Keratinocyte (primary cell): Measurements from ENCODE around the gene CCDC92. TPM values are rescaled to one million over a fixed set of nuclear protein-coding genes. Genes with fewer than 3 reads are reported as not detected.

Experiments used
- DNase-seq: peaks from one replicate; pipeline ENCODE4 v3.0.0-alpha.2; 2011; ENCODE audit warnings: low read depth, missing footprints, low spot score
- FAIRE-seq: peaks from 2 replicates; lab custom pipeline; 2011; peaks lifted over from hg19 to GRCh38; lab: Jason Lieb, UNC
- H2AFZ ChIP-seq: 2 replicates; pipeline ENCODE4 v1.6.0; 2012; ENCODE audit warnings: low read length, control low read depth, inconsistent platforms; ENCODE audit not compliant: control insufficient read depth
- H3K27ac ChIP-seq: 2 replicates; pipeline ENCODE4 v1.5.1; 2011; ENCODE audit warnings: low read length; ENCODE audit not compliant: control insufficient read depth, insufficient read depth
- H3K27me3 ChIP-seq: 3 replicates; pipeline ENCODE4 v1.6.0; 2011; ENCODE audit warnings: low read length; ENCODE audit not compliant: control insufficient read depth, insufficient read depth; ENCODE audit errors: extremely low read depth
- H3K36me3 ChIP-seq, 2 experiments: 2 replicates in 1 of 2; 3 replicates in 1 of 2; pipeline ENCODE4 v1.5.1; 2011; ENCODE audit warnings: low read length in 2 of 2, mild to moderate bottlenecking in 1 of 2; ENCODE audit not compliant: control insufficient read depth in 2 of 2, insufficient read depth in 2 of 2; ENCODE audit errors: extremely low read depth in 1 of 2
- H3K4me1 ChIP-seq: 3 replicates; pipeline ENCODE4 v1.5.1; 2011; ENCODE audit warnings: low read length; ENCODE audit not compliant: control insufficient read depth, insufficient read depth; ENCODE audit errors: extremely low read depth
- H3K4me2 ChIP-seq: 3 replicates; pipeline ENCODE4 v1.6.0; 2011; ENCODE audit warnings: low read depth, low read length; ENCODE audit not compliant: control insufficient read depth, insufficient read depth; ENCODE audit errors: extremely low read depth
- H3K4me3 ChIP-seq, 3 experiments: fragments of 200-600 bp in 1 of 3; sonication (generic) in 1 of 3; 2 replicates in 2 of 3; 3 replicates in 1 of 3; pipeline ENCODE4 v1.5.1; 2011 to 2016; ENCODE audit warnings: low read length in 3 of 3, mild to moderate bottlenecking in 3 of 3, control low read depth in 2 of 3, inconsistent platforms in 1 of 3, low read depth in 1 of 3, mixed read lengths in 1 of 3, mixed run types in 1 of 3, moderate library complexity in 1 of 3; ENCODE audit not compliant: control insufficient read depth in 2 of 3, insufficient read depth in 2 of 3; ENCODE audit errors: extremely low read depth in 1 of 3
- H3K79me2 ChIP-seq: 2 replicates; pipeline ENCODE4 v1.6.0; 2012; ENCODE audit warnings: low read length; ENCODE audit not compliant: control insufficient read depth, insufficient read depth
- H3K9ac ChIP-seq: 3 replicates; pipeline ENCODE4 v1.6.0; 2011; ENCODE audit warnings: low read length; ENCODE audit not compliant: control insufficient read depth, insufficient read depth; ENCODE audit errors: extremely low read depth
- H3K9me1 ChIP-seq: 3 replicates; pipeline ENCODE4 v1.6.0; 2011; ENCODE audit warnings: low read length; ENCODE audit not compliant: control insufficient read depth, insufficient read depth; ENCODE audit errors: extremely low read depth
- H3K9me3 ChIP-seq: 2 replicates; pipeline ENCODE4 v1.5.1; 2012; ENCODE audit warnings: low read depth, low read length; ENCODE audit not compliant: control insufficient read depth
- H4K20me1 ChIP-seq: 3 replicates; pipeline ENCODE4 v1.6.0; 2011; ENCODE audit warnings: low read length; ENCODE audit not compliant: control insufficient read depth, insufficient read depth; ENCODE audit errors: extremely low read depth
- CTCF ChIP-seq, 3 experiments: IDR thresholded peaks in 1 of 3; conservative IDR thresholded peaks in 1 of 3; optimal IDR thresholded peaks in 1 of 3; 2 replicates in 2 of 3; 3 replicates in 1 of 3; pipeline versions ENCODE3 to v1.5.1; 2011; ENCODE audit warnings: low read length in 3 of 3, mild to moderate bottlenecking in 3 of 3, moderate library complexity in 2 of 3, control low read depth in 1 of 3, inconsistent platforms in 1 of 3; ENCODE audit not compliant: insufficient read depth in 2 of 3; ENCODE audit errors: extremely low read depth in 1 of 3
- EZH2 ChIP-seq: IDR thresholded peaks from one replicate; pipeline ENCODE4 v1.6.1; 2012; ENCODE audit warnings: inconsistent platforms, mild to moderate bottlenecking, low read length, moderate library complexity
- dilution Hi-C: fragments of 300-500 bp; cut with MboI; formaldehyde crosslinking; loops from one replicate; pipeline ENCODE4 v1.7.0; 2020; ENCODE audit warnings: low sequenced_read_pairs; ENCODE audit not compliant: extremely low pct_ligation_motif_present
- polyA plus RNA-seq, 5 experiments: library from polyadenylated mRNA; depleted of rRNA in 3 of 5; stranded (reverse) in 3 of 5; stranded (forward) in 1 of 5; unstranded in 1 of 5; fragments of >200 nt; gene quantifications; 1 replicate in 1 of 5; 2 replicates in 3 of 5; 3 replicates in 1 of 5; pipeline versions ENCODE4 v1.2.1 to v1.2.3, GENCODE V29; 2011 to 2012; ENCODE audit warnings: missing spikeins in 2 of 5, low read depth in 1 of 5, low replicate concordance in 1 of 5

The CCDC92 gene
- polyA plus RNA-seq, 1 donor (not counting 4 experiments of a cell fraction or from before 2014, with no cell fraction given): 8.3 TPM

- H3K27me3 ChIP-seq: no peaks in the 10 kb centered on the region
- H3K4me2 ChIP-seq: no peak overlapping the region
- H2AFZ ChIP-seq: no peak overlapping the region
- no peak overlapping the region for H3K27ac ChIP-seq
- peaks cover 3% of the 10 kb centered on the region for H4K20me1 ChIP-seq
- H3K9me1 ChIP-seq: no peaks in the 10 kb centered on the region
- DNase-seq (no peak), FAIRE-seq (no peak)
- H3K9me3 ChIP-seq: no peaks in the 10 kb centered on the region
- TF ChIP-seq CTCF (optimal IDR thresholded peaks at IDR 0.05 in 1 of 3, IDR thresholded peaks at IDR 0.05 in 1 of 3, conservative IDR thresholded peaks at IDR 0.05 in 1 of 3; ENCODE audit: extremely low read depth in 1 of 3, insufficient read depth in 2 of 3, low read length in 3 of 3) (no peak), EZH2 (no peak)
- no peak overlapping the region for H3K4me3 ChIP-seq
- no peak overlapping the region for H3K9ac ChIP-seq
- dilution Hi-C loops: no loop called here
- peaks cover 0 to 2% of the 10 kb centered on the region in 2 experiments for H3K36me3 ChIP-seq
- H3K79me2 ChIP-seq: no peaks in the 10 kb centered on the region
- no peaks in the 10 kb centered on the region for H3K4me1 ChIP-seq
Observed at GRCh38 chr12:123950476-123951349, 21.9 kb downstream of the CCDC92 start.

- Histone ChIP-seq H3K27me3 (no peaks in the 10 kb centered on the region), H3K4me3 (no peak overlapping the region), H3K36me3 (peaks cover 0 to 5% of the 10 kb centered on the region in 2 experiments), H3K9me1 (no peaks in the 10 kb centered on the region), H4K20me1 (peaks cover 3% of the 10 kb centered on the region), H3K9ac (no peak overlapping the region), H3K79me2 (no peaks in the 10 kb centered on the region), H2AFZ (no peak overlapping the region), H3K4me1 (no peaks in the 10 kb centered on the region), H3K27ac (no peak overlapping the region), H3K4me2 (no peak overlapping the region), H3K9me3 (no peaks in the 10 kb centered on the region)
- TF ChIP-seq CTCF (optimal IDR thresholded peaks at IDR 0.05 in 1 of 3, IDR thresholded peaks at IDR 0.05 in 1 of 3, conservative IDR thresholded peaks at IDR 0.05 in 1 of 3; ENCODE audit: extremely low read depth in 1 of 3, insufficient read depth in 2 of 3, low read length in 3 of 3) (no peak), EZH2 (no peak)
- DNase-seq (no peak), FAIRE-seq (no peak)
- dilution Hi-C loops: no loop called here
Observed at GRCh38 chr12:123949770-123950165, 22.9 kb downstream of the CCDC92 start.
